ENCODE measurements around the gene ATP6V1D. TPM values are rescaled to one million over a fixed set of nuclear protein-coding genes. Genes with fewer than 3 reads are reported as not detected.
"Not testable (repeated sequence)": the region's sequence is repeated elsewhere in the genome, so short reads cannot be mapped to it uniquely, and the experiment has no call there.

Gene ATP6V1D
- total RNA-seq, 1 experiment from 2014 or later, result 88.5 TPM

GRCh38 chr14:67332468-67332867 is 27.1 kb downstream of the ATP6V1D start:
- peaks cover 17% of the 10 kb centered on the region; the same call in 1 of the 2 replicates for H3K36me3 ChIP-seq (ENCODE audit: insufficient read depth, low read length)
- H2AFZ ChIP-seq (ENCODE audit: low read length), result no peak overlapping the region
- no peaks in the 10 kb centered on the region for H4K20me1 ChIP-seq (ENCODE audit: insufficient read depth, low read depth, low read length)
- H3K79me2 ChIP-seq (ENCODE audit: low read length), result no peaks in the 10 kb centered on the region
- no peak for DNase-seq
- H3K9me2 ChIP-seq (replicated peaks; ENCODE audit: insufficient read depth, low read length), result no peaks in the 10 kb centered on the region
- no peak overlapping the region for H3K4me3 ChIP-seq (ENCODE audit: low read length)
- H3K4me1 ChIP-seq (ENCODE audit: low read length), result no peaks in the 10 kb centered on the region
- H3K9ac ChIP-seq (ENCODE audit: low read length), result no peak overlapping the region
- no peaks in the 10 kb centered on the region for H3K9me3 ChIP-seq (ENCODE audit: low read length)
- no peak overlapping the region for H3K4me2 ChIP-seq (ENCODE audit: low read depth, low read length, poor library complexity, severe bottlenecking)
- H3K27me3 ChIP-seq (ENCODE audit: low read length), result no peaks in the 10 kb centered on the region
- H3K27ac ChIP-seq (ENCODE audit: low read length), result no peak overlapping the region

DNA sequence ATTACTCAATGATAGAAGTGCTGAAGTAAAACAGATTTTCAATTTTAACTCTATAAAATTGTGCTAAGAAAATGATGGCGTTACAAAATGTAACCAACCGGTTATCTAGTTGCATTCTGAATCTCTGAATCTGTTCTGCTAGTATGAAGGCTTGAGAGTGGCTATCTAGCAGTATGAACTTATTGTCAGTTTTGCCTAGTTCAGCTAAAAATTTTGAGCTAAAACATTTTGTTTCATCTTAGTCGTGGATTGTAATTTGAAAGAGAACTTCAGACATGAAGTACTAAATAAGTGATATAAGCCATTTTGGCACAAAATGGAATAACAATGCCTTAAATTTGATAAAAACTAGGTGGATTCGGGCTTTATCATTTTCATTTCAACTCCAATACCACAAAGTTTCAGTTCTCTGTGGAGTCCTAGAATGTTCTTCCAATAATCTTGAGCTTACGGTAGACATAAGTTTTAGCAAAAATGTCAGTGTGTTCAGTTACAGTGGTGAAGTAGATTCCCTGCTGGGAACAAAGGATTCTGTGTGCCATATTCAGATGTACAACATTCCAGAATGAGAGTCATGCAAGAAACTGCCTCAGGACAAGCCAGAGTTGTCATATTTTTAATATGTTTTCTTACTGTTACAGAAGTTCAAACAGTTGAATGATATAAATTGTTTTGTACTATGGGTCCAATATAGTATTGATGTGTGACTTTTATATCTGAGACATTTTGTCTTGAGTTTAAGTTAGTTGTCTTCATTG is 28.1 kb downstream of the ATP6V1D start:
- no peak for DNase-seq
- H3K9me2 ChIP-seq (replicated peaks; ENCODE audit: insufficient read depth, low read length), result no peaks in the 10 kb centered on the region
- no peaks in the 10 kb centered on the region for H3K9me3 ChIP-seq (ENCODE audit: low read length)
- no peak overlapping the region for H2AFZ ChIP-seq (ENCODE audit: low read length)
- H3K27ac ChIP-seq (ENCODE audit: low read length), result no peak overlapping the region
- H3K27me3 ChIP-seq (ENCODE audit: low read length), result no peaks in the 10 kb centered on the region
- H3K79me2 ChIP-seq (ENCODE audit: low read length), result no peaks in the 10 kb centered on the region
- no peak overlapping the region for H3K4me3 ChIP-seq (ENCODE audit: low read length)
- H3K36me3 ChIP-seq (ENCODE audit: insufficient read depth, low read length), result peaks cover 17% of the 10 kb centered on the region; the same call in 1 of the 2 replicates
- no peaks in the 10 kb centered on the region for H3K4me1 ChIP-seq (ENCODE audit: low read length)
- no peaks in the 10 kb centered on the region for H4K20me1 ChIP-seq (ENCODE audit: insufficient read depth, low read depth, low read length)
- H3K4me2 ChIP-seq (ENCODE audit: low read depth, low read length, poor library complexity, severe bottlenecking), result no peak overlapping the region
- H3K9ac ChIP-seq (ENCODE audit: low read length), result no peak overlapping the region

DNA sequence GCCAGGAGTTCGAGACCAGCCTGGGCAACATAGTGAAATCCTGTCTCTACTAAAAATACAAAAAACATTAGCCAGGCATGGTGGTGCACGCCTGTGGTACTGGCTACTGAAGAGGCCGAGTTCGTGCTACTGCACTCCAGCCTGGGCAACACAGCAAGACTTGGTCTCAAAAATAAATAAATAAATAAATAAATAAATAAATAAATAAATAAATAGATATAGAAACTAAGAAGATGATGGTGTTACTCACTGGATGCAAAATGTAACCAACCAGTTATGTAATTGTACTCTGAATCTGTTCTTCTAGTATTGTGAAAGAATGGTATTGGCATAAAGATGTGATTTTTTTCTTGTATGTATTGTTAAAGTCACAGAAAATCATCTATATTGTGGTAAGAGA is 29.9 kb downstream of the ATP6V1D start:
- H3K36me3 ChIP-seq (ENCODE audit: insufficient read depth, low read length); H3K4me3 ChIP-seq (ENCODE audit: low read length); H2AFZ ChIP-seq (ENCODE audit: low read length); DNase-seq; H3K27me3 ChIP-seq (ENCODE audit: low read length); H3K9me3 ChIP-seq (ENCODE audit: low read length); H3K9me2 ChIP-seq (replicated peaks; ENCODE audit: insufficient read depth, low read length); H3K27ac ChIP-seq (ENCODE audit: low read length); H4K20me1 ChIP-seq (ENCODE audit: insufficient read depth, low read depth, low read length); H3K9ac ChIP-seq (ENCODE audit: low read length); H3K4me1 ChIP-seq (ENCODE audit: low read length); H3K79me2 ChIP-seq (ENCODE audit: low read length); H3K4me2 ChIP-seq (ENCODE audit: low read depth, low read length, poor library complexity, severe bottlenecking): not testable (repeated sequence)

DNA sequence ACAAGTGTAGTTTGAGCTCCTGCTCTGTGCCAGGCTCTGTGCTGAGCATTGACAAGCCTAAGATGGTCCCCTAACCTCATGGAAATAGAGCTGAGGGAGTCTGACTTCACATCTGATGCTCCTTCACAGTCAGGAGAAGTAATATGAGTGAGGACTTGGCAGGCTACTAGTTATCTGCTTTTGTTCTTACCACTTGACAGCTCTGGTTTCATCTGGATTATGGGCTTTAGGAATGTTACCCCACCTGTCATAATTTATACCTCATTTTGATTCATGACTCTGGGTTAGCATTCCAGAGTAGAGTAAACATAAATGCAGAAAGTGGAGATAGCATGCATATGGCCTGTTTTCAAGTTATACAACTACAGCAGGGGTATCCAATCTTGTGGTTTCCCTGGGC is 40.5 kb downstream of the ATP6V1D start:
- Histone ChIP-seq H4K20me1 (ENCODE audit: insufficient read depth, low read depth, low read length) (no peaks in the 10 kb centered on the region), H3K4me3 (ENCODE audit: low read length) (no peak overlapping the region), H3K36me3 (ENCODE audit: insufficient read depth, low read length) (0 out of 2 replicates have a peak, but pooled peaks cover 3% of the 10 kb centered on the region), H3K9me3 (ENCODE audit: low read length) (no peaks in the 10 kb centered on the region), H3K4me2 (ENCODE audit: low read depth, low read length, poor library complexity, severe bottlenecking) (no peak overlapping the region), H3K9me2 (replicated peaks; ENCODE audit: insufficient read depth, low read length) (no peaks in the 10 kb centered on the region), H3K27ac (ENCODE audit: low read length) (no peak overlapping the region), H3K27me3 (ENCODE audit: low read length) (no peaks in the 10 kb centered on the region), H3K4me1 (ENCODE audit: low read length) (no peaks in the 10 kb centered on the region), H3K9ac (ENCODE audit: low read length) (no peak overlapping the region), H2AFZ (ENCODE audit: low read length) (no peak overlapping the region), H3K79me2 (ENCODE audit: low read length) (no peaks in the 10 kb centered on the region)
- no peak for DNase-seq

- H3K9me2 ChIP-seq (replicated peaks; ENCODE audit: insufficient read depth, low read length), result no peaks in the 10 kb centered on the region
- no peak overlapping the region for H3K4me3 ChIP-seq (ENCODE audit: low read length)
- no peaks in the 10 kb centered on the region for H3K79me2 ChIP-seq (ENCODE audit: low read length)
- DNase-seq, result no peak
- no peaks in the 10 kb centered on the region for H3K36me3 ChIP-seq (ENCODE audit: insufficient read depth, low read length)
- no peak overlapping the region for H2AFZ ChIP-seq (ENCODE audit: low read length)
- H3K9ac ChIP-seq (ENCODE audit: low read length), result no peak overlapping the region
- no peak overlapping the region for H3K27ac ChIP-seq (ENCODE audit: low read length)
- H3K27me3 ChIP-seq (ENCODE audit: low read length), result no peaks in the 10 kb centered on the region
- no peak overlapping the region for H3K4me2 ChIP-seq (ENCODE audit: low read depth, low read length, poor library complexity, severe bottlenecking)
- H3K4me1 ChIP-seq (ENCODE audit: low read length), result no peaks in the 10 kb centered on the region
- no peaks in the 10 kb centered on the region for H4K20me1 ChIP-seq (ENCODE audit: insufficient read depth, low read depth, low read length)
- H3K9me3 ChIP-seq (ENCODE audit: low read length), result no peaks in the 10 kb centered on the region
Measured at GRCh38 chr14:67317822-67318221, 41.8 kb downstream of the ATP6V1D start.

DNA sequence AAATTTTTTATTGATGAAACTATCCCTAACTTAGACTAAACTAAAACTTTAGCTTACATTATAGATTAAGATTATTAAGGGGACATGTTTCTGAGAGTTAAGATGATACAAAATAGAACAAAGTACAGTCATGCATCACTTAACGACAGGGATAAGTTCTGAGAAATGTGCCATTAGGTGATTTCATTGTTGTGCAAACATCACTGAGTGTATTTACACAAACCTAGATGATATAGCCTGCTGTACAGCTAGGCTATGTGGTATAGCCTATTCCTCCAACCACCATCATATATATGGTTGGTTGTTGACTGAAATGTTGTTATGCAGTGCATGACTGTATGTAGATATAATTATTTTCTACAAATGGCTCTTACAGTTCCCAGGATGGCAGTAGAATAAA is 46.5 kb downstream of the ATP6V1D start:
- no peak overlapping the region for H3K27ac ChIP-seq (ENCODE audit: low read length)
- DNase-seq, result no peak
- no peaks in the 10 kb centered on the region for H3K4me1 ChIP-seq (ENCODE audit: low read length)
- no peaks in the 10 kb centered on the region for H3K27me3 ChIP-seq (ENCODE audit: low read length)
- no peak overlapping the region for H3K4me3 ChIP-seq (ENCODE audit: low read length)
- no peak overlapping the region for H3K4me2 ChIP-seq (ENCODE audit: low read depth, low read length, poor library complexity, severe bottlenecking)
- H3K79me2 ChIP-seq (ENCODE audit: low read length), result no peaks in the 10 kb centered on the region
- H3K9me2 ChIP-seq (replicated peaks; ENCODE audit: insufficient read depth, low read length), result no peaks in the 10 kb centered on the region
- H4K20me1 ChIP-seq (ENCODE audit: insufficient read depth, low read depth, low read length), result no peaks in the 10 kb centered on the region
- no peak overlapping the region for H2AFZ ChIP-seq (ENCODE audit: low read length)
- no peaks in the 10 kb centered on the region for H3K36me3 ChIP-seq (ENCODE audit: insufficient read depth, low read length)
- no peak overlapping the region for H3K9ac ChIP-seq (ENCODE audit: low read length)
- H3K9me3 ChIP-seq (ENCODE audit: low read length), result no peaks in the 10 kb centered on the region

GRCh38 chr14:67311868-67312267 is 47.7 kb downstream of the ATP6V1D start:
- DNase-seq, result no peak
- no peaks in the 10 kb centered on the region for H4K20me1 ChIP-seq (ENCODE audit: insufficient read depth, low read depth, low read length)
- H3K9me2 ChIP-seq (replicated peaks; ENCODE audit: insufficient read depth, low read length), result no peaks in the 10 kb centered on the region
- H2AFZ ChIP-seq (ENCODE audit: low read length), result no peak overlapping the region
- no peaks in the 10 kb centered on the region for H3K79me2 ChIP-seq (ENCODE audit: low read length)
- no peak overlapping the region for H3K27ac ChIP-seq (ENCODE audit: low read length)
- H3K27me3 ChIP-seq (ENCODE audit: low read length), result no peaks in the 10 kb centered on the region
- H3K4me3 ChIP-seq (ENCODE audit: low read length), result no peak overlapping the region
- no peak overlapping the region for H3K9ac ChIP-seq (ENCODE audit: low read length)
- H3K9me3 ChIP-seq (ENCODE audit: low read length), result no peaks in the 10 kb centered on the region
- H3K36me3 ChIP-seq (ENCODE audit: insufficient read depth, low read length), result no peaks in the 10 kb centered on the region
- no peak overlapping the region for H3K4me2 ChIP-seq (ENCODE audit: low read depth, low read length, poor library complexity, severe bottlenecking)
- H3K4me1 ChIP-seq (ENCODE audit: low read length), result no peaks in the 10 kb centered on the region

Measured in Karpas-422 (cell line).